Vagina (tissue), 2 donors: ENCODE data around the gene SAAL1. TPM values are rescaled to one million over a fixed set of nuclear protein-coding genes. Genes with fewer than 3 reads are reported as not detected.

Source experiments
- DNase-seq, 2 donors: peaks; one replicate each; pipeline ENCODE4 v3.0.0-alpha.2; 2017; ENCODE audit errors: extremely low spot score in 2 of 2
- H3K27ac ChIP-seq: fragments of 200-600 bp; sonication (generic); one replicate; pipeline ENCODE4 v1.5.1; 2019
- H3K27me3 ChIP-seq: fragments of 200-600 bp; sonication (generic); one replicate; pipeline ENCODE4 v1.5.1; 2019
- H3K36me3 ChIP-seq, 2 donors: fragments of 200-600 bp; sonication (generic); one replicate each; pipeline ENCODE4 v1.5.1; 2017 to 2019
- H3K4me1 ChIP-seq: fragments of 200-600 bp; sonication (generic); one replicate; pipeline ENCODE4 v1.5.1; 2019
- H3K4me3 ChIP-seq, 2 donors: fragments of 200-600 bp; sonication (generic); 1 replicate in 1 of 2; 2 replicates in 1 of 2; pipeline ENCODE4 v1.5.1; 2016 to 2019
- H3K9me3 ChIP-seq: fragments of 200-600 bp; sonication (generic); one replicate; pipeline ENCODE4 v1.5.1; 2019
- CTCF ChIP-seq, 3 experiments: fragments of 450-650 bp in 2 of 3; fragments of 200-600 bp in 1 of 3; sonication (generic) in 1 of 3; IDR thresholded peaks; one replicate each; pipeline ENCODE4 v1.5.1; 2017 to 2019; ENCODE audit warnings: antibody characterized with exemption in 3 of 3, mild to moderate bottlenecking in 2 of 3, moderate library complexity in 2 of 3
- POLR2A ChIP-seq, 2 donors: fragments of 450-650 bp; IDR thresholded peaks; one replicate each; pipeline ENCODE4 v1.6.1; 2017; ENCODE audit warnings: antibody characterized with exemption in 2 of 2, mild to moderate bottlenecking in 2 of 2, moderate library complexity in 2 of 2
- POLR2AphosphoS5 ChIP-seq, 2 donors: sonication (generic); formaldehyde crosslinking; IDR thresholded peaks; one replicate each; pipeline ENCODE4 v1.9.0; 2017; ENCODE audit warnings: antibody characterized with exemption in 2 of 2, mild to moderate bottlenecking in 2 of 2, low read depth in 1 of 2; ENCODE audit not compliant: insufficient read depth in 1 of 2
- intact Hi-C: fragments of 100-400 bp; cut with DNase I; formaldehyde crosslinking; loops from one replicate; pipeline ENCODE4 v1.15.1; 2023
- total RNA-seq: library from RNA; depleted of rRNA; stranded (reverse); fragments of >200 nt; gene quantifications from one replicate; pipeline ENCODE4 v1.2.3, GENCODE V29; 2016

SAAL1 gene
- total RNA-seq = 15.2 TPM

- Histone ChIP-seq H3K36me3 (no peaks in the 10 kb centered on the region), H3K27ac (peak within 1 kb of the TSS; percentile 59), H3K4me3 (peak within 1 kb of the TSS; percentile 71 to 91), H3K4me1 (peaks cover 21% of the 10 kb centered on the region), H3K9me3 (no peaks in the 10 kb centered on the region), H3K27me3 (no peaks in the 10 kb centered on the region)
- no peak for DNase-seq
- intact Hi-C loops = no loop called here
- TF ChIP-seq POLR2A (IDR thresholded peaks at IDR 0.05) (no peak), CTCF (IDR thresholded peaks at IDR 0.05) (peak; percentile 12 to 74 (median 48)), POLR2AphosphoS5 (IDR thresholded peaks at IDR 0.05; ENCODE audit: insufficient read depth in 1 of 2, low read depth in 1 of 2) (peak; percentile 15 to 75)
Observed at GRCh38 chr11:18105802-18106574, at the start of gene SAAL1. SAAL1 (minus strand) TSS chr11:18106082; CDS start chr11:18106041, 41 bp downstream.

- TF ChIP-seq POLR2A (IDR thresholded peaks at IDR 0.05) = no peak
- no peak for TF ChIP-seq POLR2AphosphoS5 (IDR thresholded peaks at IDR 0.05; ENCODE audit: insufficient read depth in 1 of 2, low read depth in 1 of 2)
- TF ChIP-seq CTCF (IDR thresholded peaks at IDR 0.05) = no peak
- H3K9me3 ChIP-seq = no peaks in the 10 kb centered on the region
- H3K27me3 ChIP-seq = no peaks in the 10 kb centered on the region
- H3K4me1 ChIP-seq = no peaks in the 10 kb centered on the region
- no peak for DNase-seq
- no peaks in the 10 kb centered on the region for H3K36me3 ChIP-seq
- no peak overlapping the region for H3K4me3 ChIP-seq
- no peak overlapping the region for H3K27ac ChIP-seq
- intact Hi-C loops = no loop called here
Observed at GRCh38 chr11:18151581-18151980, 45.7 kb upstream of the SAAL1 start.

- Histone ChIP-seq H3K4me1 (no peaks in the 10 kb centered on the region), H3K36me3 (no peaks in the 10 kb centered on the region), H3K9me3 (no peaks in the 10 kb centered on the region), H3K27me3 (no peaks in the 10 kb centered on the region), H3K4me3 (no peak overlapping the region), H3K27ac (no peak overlapping the region)
- intact Hi-C loops = no loop called here
- DNase-seq = no peak
- TF ChIP-seq POLR2A (IDR thresholded peaks at IDR 0.05) = no peak
- TF ChIP-seq CTCF (IDR thresholded peaks at IDR 0.05) = no peak
- TF ChIP-seq POLR2AphosphoS5 (IDR thresholded peaks at IDR 0.05; ENCODE audit: insufficient read depth in 1 of 2, low read depth in 1 of 2) = no peak
Observed at GRCh38 chr11:18145837-18146236, 40.0 kb upstream of the SAAL1 start.

- no peaks in the 10 kb centered on the region for H3K36me3 ChIP-seq
- no peak for TF ChIP-seq POLR2A (IDR thresholded peaks at IDR 0.05)
- intact Hi-C loops = no loop called here
- DNase-seq = no peak
- no peak overlapping the region for H3K4me3 ChIP-seq
- no peaks in the 10 kb centered on the region for H3K4me1 ChIP-seq
- no peak overlapping the region for H3K27ac ChIP-seq
- no peaks in the 10 kb centered on the region for H3K27me3 ChIP-seq
- no peaks in the 10 kb centered on the region for H3K9me3 ChIP-seq
Observed at GRCh38 chr11:18145025-18145424, 39.1 kb upstream of the SAAL1 start.

- Histone ChIP-seq H3K4me3 (no peak overlapping the region), H3K27ac (no peak overlapping the region), H3K27me3 (no peaks in the 10 kb centered on the region), H3K36me3 (no peaks in the 10 kb centered on the region), H3K4me1 (no peaks in the 10 kb centered on the region), H3K9me3 (no peaks in the 10 kb centered on the region)
- no peak for DNase-seq
- TF ChIP-seq POLR2AphosphoS5 (IDR thresholded peaks at IDR 0.05; ENCODE audit: insufficient read depth in 1 of 2, low read depth in 1 of 2) (no peak), POLR2A (IDR thresholded peaks at IDR 0.05) (no peak), CTCF (IDR thresholded peaks at IDR 0.05) (no peak)
- intact Hi-C loops = no loop called here
Observed at GRCh38 chr11:18144243-18144642, 38.4 kb upstream of the SAAL1 start.
